ENCODE results near the gene ROBO2. TPM values are rescaled to one million over a fixed set of nuclear protein-coding genes. Genes with fewer than 3 reads are reported as not detected.

ROBO2 gene
- polyA plus RNA-seq, 3 donors from 2014 or later = not detected

DNA sequence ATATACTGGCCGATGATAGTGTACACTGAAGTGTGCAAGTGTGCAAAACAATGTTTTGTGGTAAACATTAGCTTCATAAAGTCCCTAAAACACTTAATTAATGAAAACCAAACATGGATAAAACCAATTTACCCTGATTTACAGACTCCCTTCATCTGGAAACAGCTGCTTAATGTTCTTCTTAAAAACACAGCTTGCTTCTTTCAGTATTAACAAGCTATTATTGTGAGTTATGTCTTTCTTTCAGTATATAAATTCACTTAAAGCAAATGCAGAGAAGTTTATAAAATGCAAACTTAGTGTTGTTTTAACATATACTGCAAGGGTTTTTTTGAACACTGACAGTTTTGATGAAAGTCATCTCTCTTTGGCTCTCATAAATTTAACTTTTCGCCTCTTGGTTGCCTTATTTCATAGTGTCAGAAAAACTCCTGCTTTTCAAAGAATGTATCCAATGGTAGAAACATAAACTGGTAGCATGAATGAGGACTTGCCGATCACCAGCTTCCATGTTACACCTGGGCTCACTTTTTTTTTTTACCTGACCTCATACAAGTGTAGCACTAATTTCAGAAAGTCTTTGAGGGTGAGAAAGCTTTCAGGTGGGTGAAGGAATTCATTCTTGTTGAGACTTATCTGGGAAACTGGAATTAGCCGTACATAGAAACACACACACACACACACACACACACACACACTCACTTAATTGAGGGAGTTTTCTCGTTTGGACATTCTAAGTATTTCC, 532.2 kb downstream of the ROBO2 start:
- DNase-seq = no peak
- Mint-ChIP-seq H3K4me3 (no peak overlapping the region), H3K9me3 (peaks cover 6 to 64% (median 30%) of the 10 kb centered on the region in 6 donors), H3K27me3 (ENCODE audit: low read depth in 3 of 3) (peaks cover 0 to 4% (median 2%) of the 10 kb centered on the region in 3 donors), H3K36me3 (no peaks in the 10 kb centered on the region), H3K4me1 (no peaks in the 10 kb centered on the region), H3K27ac (no peak overlapping the region)

DNA sequence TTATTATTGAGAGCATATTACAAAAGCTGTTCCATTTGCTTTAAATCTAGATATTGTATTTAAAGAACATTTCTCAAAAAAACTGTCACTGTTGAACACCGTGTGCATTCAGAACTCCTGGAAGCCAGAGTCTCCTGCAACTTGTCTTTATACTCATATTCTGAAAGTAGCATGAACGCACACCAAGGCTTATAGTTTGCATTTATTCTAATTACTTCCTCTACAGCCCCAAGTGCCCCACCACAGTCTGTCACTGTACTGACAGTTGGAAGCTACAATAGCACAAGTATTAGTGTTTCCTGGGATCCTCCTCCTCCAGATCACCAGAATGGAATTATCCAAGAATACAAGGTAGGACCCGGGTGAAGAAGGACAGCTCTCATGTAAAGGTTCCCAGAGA, 537.4 kb downstream of the ROBO2 start:
- Mint-ChIP-seq H3K36me3 (no peaks in the 10 kb centered on the region), H3K4me1 (no peaks in the 10 kb centered on the region), H3K27ac (no peak overlapping the region), H3K4me3 (no peak overlapping the region), H3K27me3 (ENCODE audit: low read depth in 3 of 3) (peaks cover 0 to 4% (median 2%) of the 10 kb centered on the region in 3 donors), H3K9me3 (peaks cover 0 to 45% (median 14%) of the 10 kb centered on the region in 6 donors)
- no peak for DNase-seq

DNA sequence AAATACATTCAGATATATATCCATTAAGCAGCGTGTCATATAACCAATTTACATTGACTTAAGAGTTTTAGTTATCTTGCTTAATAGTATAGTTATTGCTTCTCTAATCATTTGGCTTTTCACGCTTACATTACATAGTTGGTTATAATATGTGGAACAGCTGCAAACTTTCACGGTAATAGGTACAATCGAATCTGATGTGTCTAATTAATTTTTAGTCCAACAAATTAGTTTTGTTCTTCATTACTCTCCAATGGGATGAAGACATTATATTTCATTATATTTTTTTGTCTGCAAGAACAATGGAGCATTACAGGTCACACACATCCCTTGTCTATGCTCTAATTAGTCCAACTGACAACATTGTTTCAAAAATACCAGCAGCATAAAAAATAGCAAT, 546.3 kb downstream of the ROBO2 start:
- H3K4me3 Mint-ChIP-seq = no peak overlapping the region
- H3K4me1 Mint-ChIP-seq = no peaks in the 10 kb centered on the region
- H3K27me3 Mint-ChIP-seq (ENCODE audit: low read depth in 3 of 3) = no peaks in the 10 kb centered on the region
- peaks cover 0 to 5% (median 0%) of the 10 kb centered on the region in 3 donors for H3K36me3 Mint-ChIP-seq
- H3K9me3 Mint-ChIP-seq = peaks cover 3 to 38% (median 17%) of the 10 kb centered on the region in 6 donors
- H3K27ac Mint-ChIP-seq = no peak overlapping the region
- no peak for DNase-seq

DNA sequence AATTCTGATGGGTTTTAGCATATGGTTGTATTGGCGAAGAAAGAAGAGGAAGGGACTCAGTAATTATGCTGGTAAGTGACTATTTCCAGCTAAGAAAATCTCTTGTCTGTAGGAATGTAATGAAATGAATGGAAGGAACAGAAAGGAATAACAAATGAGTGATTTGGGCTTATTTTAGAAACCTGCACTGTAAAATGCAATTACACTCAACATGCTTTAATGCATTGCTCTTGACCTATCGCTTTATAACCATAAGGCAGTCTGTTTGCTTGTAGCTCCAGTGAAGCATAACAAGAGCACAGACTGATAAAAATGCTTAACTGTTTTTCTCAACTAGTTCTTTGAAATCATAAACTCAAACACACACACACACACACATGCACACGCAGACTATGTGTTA, 549.0 kb downstream of the ROBO2 start:
- no peak overlapping the region for H3K4me3 Mint-ChIP-seq
- H3K4me1 Mint-ChIP-seq = no peaks in the 10 kb centered on the region
- no peak overlapping the region for H3K27ac Mint-ChIP-seq
- H3K27me3 Mint-ChIP-seq (ENCODE audit: low read depth in 3 of 3) = no peaks in the 10 kb centered on the region
- no peak for DNase-seq
- peaks cover 0 to 35% (median 12%) of the 10 kb centered on the region in 6 donors for H3K9me3 Mint-ChIP-seq
- H3K36me3 Mint-ChIP-seq = no peaks in the 10 kb centered on the region

DNA sequence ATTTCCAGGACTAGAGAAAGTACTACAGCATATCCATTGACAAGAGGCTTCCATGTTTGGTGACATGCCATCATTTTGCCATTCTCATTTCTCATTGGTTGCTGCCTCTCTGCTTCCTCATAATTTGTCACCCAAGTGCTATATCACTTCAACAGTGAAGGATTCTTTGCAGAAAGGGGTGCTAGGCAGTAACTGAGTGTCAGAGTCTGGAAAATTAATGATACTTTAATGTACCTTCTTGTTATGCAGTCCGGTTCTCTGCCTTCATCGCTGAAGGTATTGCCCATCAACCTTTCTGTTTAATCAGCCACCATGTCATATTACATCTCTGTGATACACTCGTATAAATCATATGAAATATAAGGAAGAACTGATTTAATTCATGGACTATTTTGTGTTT, 550.3 kb downstream of the ROBO2 start:
- Mint-ChIP-seq H3K27me3 (ENCODE audit: low read depth in 3 of 3) (no peaks in the 10 kb centered on the region), H3K4me3 (no peak overlapping the region), H3K9me3 (peaks cover 0 to 29% (median 9%) of the 10 kb centered on the region in 6 donors), H3K36me3 (no peaks in the 10 kb centered on the region), H3K27ac (no peak overlapping the region), H3K4me1 (no peaks in the 10 kb centered on the region)
- DNase-seq = no peak

DNA sequence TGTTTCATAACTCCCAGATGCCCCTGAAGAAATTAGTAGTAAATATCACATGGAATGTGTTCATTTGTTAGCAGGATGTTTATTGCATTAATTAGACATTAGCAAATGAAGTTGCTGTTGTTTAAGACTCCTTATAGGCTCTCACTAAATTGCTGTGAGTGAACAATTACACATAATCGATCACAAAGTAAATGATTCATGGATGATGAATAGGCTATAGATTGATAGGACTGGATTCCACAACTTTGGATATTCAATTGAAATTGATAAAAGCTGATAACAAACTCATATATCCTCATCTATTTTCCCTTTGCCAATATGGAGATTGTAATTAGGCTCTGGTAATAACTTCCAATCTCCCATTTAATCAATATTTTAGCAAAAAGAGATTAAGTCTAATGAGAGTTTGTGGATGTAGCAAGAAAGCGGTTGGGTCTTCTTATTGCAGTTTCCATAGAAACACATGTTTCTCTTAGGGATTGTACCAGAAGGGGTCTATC, 555.5 kb downstream of the ROBO2 start:
- no peak for DNase-seq
- Mint-ChIP-seq H3K4me1 (no peaks in the 10 kb centered on the region), H3K9me3 (peaks cover 2 to 36% (median 11%) of the 10 kb centered on the region in 6 donors), H3K27me3 (ENCODE audit: low read depth in 3 of 3) (no peaks in the 10 kb centered on the region), H3K4me3 (no peak overlapping the region), H3K27ac (no peak overlapping the region), H3K36me3 (no peaks in the 10 kb centered on the region)

DNA sequence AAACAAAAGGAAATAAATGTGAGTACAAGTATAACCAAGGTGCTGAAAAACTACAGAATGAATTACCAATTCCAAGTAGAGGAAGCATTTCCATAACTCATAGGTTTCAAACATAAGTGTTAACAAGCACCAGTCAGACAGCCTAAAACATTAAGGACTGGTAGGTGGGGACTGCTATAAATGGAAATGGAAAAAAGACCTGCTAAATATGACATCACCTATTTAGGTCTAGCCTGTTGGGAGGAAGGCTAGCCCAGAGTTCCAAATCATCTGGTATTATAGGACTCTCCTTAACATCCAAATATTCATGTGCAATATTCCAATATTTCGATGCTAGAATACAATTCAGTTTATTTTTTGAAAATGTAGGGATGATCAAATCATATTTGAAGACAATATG, 560.0 kb downstream of the ROBO2 start:
- no peak for DNase-seq
- Mint-ChIP-seq H3K27ac (no peak overlapping the region), H3K36me3 (no peaks in the 10 kb centered on the region), H3K9me3 (peaks cover 0 to 29% (median 13%) of the 10 kb centered on the region in 6 donors), H3K4me1 (no peaks in the 10 kb centered on the region), H3K4me3 (no peak overlapping the region), H3K27me3 (ENCODE audit: low read depth in 3 of 3) (no peaks in the 10 kb centered on the region)

DNA sequence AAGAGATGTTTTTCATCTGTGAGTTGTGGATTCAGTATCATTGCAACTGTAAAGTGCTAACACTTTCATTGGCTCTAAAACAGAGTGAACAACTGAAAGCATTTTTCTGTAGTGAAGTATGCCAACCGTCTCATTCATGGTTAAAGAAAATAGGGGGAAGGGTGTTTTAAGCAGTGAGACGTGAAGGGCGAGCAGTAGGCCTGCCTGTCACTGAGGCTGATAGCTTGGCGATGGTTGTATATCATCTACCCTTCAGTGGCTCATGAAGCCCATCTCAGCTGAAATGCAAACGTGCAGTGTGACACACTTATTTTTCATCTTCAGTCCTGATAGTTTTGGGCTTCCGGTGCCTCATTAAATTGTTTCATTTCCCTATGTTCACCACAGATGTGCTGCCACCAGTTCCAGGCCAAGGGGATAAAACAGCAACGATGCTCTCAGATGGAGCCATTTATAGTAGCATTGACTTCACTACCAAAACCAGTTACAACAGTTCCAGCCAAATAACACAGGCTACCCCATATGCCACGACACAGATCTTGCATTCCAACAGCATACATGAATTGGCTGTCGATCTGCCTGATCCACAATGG, 562.0 kb downstream of the ROBO2 start:
- Mint-ChIP-seq H3K4me1 (no peaks in the 10 kb centered on the region), H3K27ac (no peak overlapping the region), H3K4me3 (no peak overlapping the region), H3K36me3 (no peaks in the 10 kb centered on the region), H3K9me3 (peaks cover 6 to 32% (median 12%) of the 10 kb centered on the region in 6 donors), H3K27me3 (ENCODE audit: low read depth in 3 of 3) (no peaks in the 10 kb centered on the region)
- no peak for DNase-seq

DNA sequence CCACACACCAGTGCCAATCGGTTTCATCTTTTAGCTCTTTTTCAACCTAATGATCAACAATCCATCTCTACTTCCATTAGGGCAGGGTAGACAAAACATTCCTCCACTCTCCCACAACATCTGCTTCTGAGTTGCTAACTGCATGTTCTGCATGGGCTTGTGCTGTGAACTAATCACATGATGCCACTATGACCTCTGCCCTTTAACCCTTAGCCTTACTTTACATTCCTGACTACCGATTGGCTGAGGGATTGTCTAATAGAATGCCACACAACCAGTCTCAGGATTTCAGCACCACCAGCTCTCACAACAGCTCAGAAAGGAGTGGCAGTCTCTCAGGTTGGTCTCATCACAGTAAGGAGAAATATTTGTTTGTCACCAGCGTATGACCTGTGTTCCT, 562.8 kb downstream of the ROBO2 start:
- H3K4me1 Mint-ChIP-seq = no peaks in the 10 kb centered on the region
- H3K36me3 Mint-ChIP-seq = no peaks in the 10 kb centered on the region
- peaks cover 6 to 29% (median 14%) of the 10 kb centered on the region in 6 donors for H3K9me3 Mint-ChIP-seq
- no peaks in the 10 kb centered on the region for H3K27me3 Mint-ChIP-seq (ENCODE audit: low read depth in 3 of 3)
- no peak overlapping the region for H3K4me3 Mint-ChIP-seq
- no peak overlapping the region for H3K27ac Mint-ChIP-seq
- DNase-seq = no peak

DNA sequence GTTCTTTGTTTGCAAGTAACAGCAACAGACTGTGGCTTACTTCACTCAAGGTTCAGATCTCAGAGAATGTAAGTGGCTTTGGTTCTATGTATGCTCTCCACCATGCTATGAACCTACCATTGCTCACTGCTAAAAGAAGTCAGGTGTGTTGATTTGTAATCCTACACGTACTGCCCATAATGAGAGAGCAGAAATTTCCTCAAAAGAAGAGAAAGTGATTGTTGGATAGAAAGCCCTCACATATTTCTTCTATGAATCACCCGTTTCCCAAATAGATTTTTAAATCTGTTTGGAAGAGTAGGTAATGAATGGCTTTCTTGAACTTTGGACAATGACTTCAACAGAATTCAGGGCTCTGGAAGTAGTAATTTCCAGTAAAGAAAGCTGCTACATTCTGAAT, 565.4 kb downstream of the ROBO2 start:
- Mint-ChIP-seq H3K36me3 (peaks cover 0 to 3% (median 0%) of the 10 kb centered on the region in 3 donors), H3K4me1 (no peaks in the 10 kb centered on the region), H3K9me3 (peaks cover 4 to 34% (median 13%) of the 10 kb centered on the region in 6 donors), H3K27me3 (ENCODE audit: low read depth in 3 of 3) (no peaks in the 10 kb centered on the region), H3K4me3 (no peak overlapping the region), H3K27ac (no peak overlapping the region)
- DNase-seq = no peak

DNA sequence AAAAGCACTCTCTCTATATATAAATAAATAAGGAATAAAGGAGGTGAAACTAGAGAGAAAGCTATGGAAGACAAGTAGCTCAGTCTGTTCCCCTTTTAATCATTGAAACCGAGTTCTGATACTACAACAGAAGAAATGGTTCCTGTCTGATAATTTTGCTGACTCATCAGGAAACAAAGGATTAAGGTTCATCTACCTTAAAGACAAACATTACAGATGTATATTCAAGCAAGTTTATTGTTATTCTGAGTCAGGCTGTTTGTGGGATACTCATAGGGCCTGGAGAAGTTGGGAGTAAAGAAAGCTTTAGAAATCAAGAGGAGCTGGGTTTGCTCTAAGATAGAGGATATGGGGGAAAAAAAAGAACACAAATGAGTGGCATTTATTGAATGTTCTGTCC, 566.0 kb downstream of the ROBO2 start:
- Mint-ChIP-seq H3K4me3 (no peak overlapping the region), H3K27ac (no peak overlapping the region), H3K36me3 (peaks cover 0 to 3% (median 0%) of the 10 kb centered on the region in 3 donors), H3K9me3 (peaks cover 6 to 37% (median 13%) of the 10 kb centered on the region in 6 donors), H3K27me3 (ENCODE audit: low read depth in 3 of 3) (no peaks in the 10 kb centered on the region), H3K4me1 (no peaks in the 10 kb centered on the region)
- no peak for DNase-seq

DNA sequence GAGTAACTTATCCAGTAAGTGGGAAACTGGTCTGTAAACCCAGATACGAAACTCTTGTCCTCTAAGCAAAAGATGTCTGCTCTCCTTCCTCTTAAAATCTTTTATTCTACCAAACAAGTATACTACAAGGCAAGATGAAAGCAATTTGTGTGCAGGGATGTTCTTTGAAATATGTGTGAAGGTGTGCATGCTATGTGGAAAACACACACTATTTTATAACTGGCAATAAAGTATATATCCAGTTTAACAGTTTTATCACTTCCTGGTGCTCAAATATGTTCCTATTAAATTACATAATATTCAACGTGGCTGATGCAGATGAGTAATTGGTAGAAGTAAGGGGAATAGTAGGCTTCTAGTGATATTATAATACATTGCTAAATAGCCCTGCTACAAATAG, 566.5 kb downstream of the ROBO2 start:
- peaks cover 9 to 37% (median 13%) of the 10 kb centered on the region in 6 donors for H3K9me3 Mint-ChIP-seq
- H3K27ac Mint-ChIP-seq = no peak overlapping the region
- H3K27me3 Mint-ChIP-seq (ENCODE audit: low read depth in 3 of 3) = no peaks in the 10 kb centered on the region
- no peak overlapping the region for H3K4me3 Mint-ChIP-seq
- DNase-seq = no peak
- no peaks in the 10 kb centered on the region for H3K4me1 Mint-ChIP-seq
- peaks cover 0 to 3% (median 0%) of the 10 kb centered on the region in 3 donors for H3K36me3 Mint-ChIP-seq

DNA sequence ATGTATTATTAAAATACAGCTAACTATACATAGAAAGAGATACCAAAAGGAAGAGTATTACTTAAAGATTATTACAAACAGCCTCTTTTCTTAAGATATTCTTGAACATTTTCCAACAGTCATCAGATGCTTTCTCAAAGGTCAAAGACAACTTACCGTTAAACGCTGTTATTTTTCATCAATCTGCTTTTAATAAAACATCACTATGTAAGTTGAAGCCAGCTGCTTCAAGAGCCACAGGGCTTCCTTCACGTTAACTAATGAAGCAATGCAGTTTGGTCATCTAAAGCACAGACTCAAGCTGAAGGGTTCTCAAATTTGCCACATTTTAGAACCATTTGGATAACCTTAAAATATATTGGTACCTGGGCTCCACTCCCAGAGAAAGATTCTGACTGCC, 578.8 kb downstream of the ROBO2 start:
- H3K4me1 Mint-ChIP-seq = no peaks in the 10 kb centered on the region
- no peak for DNase-seq
- peaks cover 0 to 48% (median 17%) of the 10 kb centered on the region in 6 donors for H3K9me3 Mint-ChIP-seq
- no peaks in the 10 kb centered on the region for H3K36me3 Mint-ChIP-seq
- peaks cover 0 to 1% (median 0%) of the 10 kb centered on the region in 3 donors for H3K27me3 Mint-ChIP-seq (ENCODE audit: low read depth in 3 of 3)
- no peak overlapping the region for H3K27ac Mint-ChIP-seq
- H3K4me3 Mint-ChIP-seq = no peak overlapping the region

DNA sequence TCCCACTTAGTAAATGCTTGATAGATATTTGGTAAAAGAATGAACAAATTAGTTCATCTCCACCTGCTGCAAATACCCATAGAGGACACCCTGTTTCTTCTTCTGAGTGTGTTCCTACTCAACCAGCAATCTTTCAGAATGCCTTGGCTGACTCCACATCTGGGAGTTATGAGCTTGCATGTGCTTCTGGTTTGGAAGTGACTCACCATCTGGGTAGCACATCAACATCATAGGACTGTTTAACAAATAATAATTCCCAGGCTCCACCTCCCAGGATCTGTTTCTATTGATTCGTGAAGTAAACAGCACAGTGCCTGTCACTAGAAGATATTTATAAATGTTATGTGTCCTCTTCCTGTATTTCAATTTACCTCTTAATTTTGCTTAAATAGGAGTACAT, 580.1 kb downstream of the ROBO2 start:
- no peaks in the 10 kb centered on the region for H3K4me1 Mint-ChIP-seq
- H3K9me3 Mint-ChIP-seq = peaks cover 0 to 40% (median 12%) of the 10 kb centered on the region in 6 donors
- peaks cover 0 to 1% (median 0%) of the 10 kb centered on the region in 3 donors for H3K27me3 Mint-ChIP-seq (ENCODE audit: low read depth in 3 of 3)
- H3K36me3 Mint-ChIP-seq = no peaks in the 10 kb centered on the region
- no peak overlapping the region for H3K4me3 Mint-ChIP-seq
- no peak overlapping the region for H3K27ac Mint-ChIP-seq
- no peak for DNase-seq

Measured in immature natural killer cell (primary cell).